ENCODE measurements around the gene PCDH7.

The PCDH7 gene

DNA sequence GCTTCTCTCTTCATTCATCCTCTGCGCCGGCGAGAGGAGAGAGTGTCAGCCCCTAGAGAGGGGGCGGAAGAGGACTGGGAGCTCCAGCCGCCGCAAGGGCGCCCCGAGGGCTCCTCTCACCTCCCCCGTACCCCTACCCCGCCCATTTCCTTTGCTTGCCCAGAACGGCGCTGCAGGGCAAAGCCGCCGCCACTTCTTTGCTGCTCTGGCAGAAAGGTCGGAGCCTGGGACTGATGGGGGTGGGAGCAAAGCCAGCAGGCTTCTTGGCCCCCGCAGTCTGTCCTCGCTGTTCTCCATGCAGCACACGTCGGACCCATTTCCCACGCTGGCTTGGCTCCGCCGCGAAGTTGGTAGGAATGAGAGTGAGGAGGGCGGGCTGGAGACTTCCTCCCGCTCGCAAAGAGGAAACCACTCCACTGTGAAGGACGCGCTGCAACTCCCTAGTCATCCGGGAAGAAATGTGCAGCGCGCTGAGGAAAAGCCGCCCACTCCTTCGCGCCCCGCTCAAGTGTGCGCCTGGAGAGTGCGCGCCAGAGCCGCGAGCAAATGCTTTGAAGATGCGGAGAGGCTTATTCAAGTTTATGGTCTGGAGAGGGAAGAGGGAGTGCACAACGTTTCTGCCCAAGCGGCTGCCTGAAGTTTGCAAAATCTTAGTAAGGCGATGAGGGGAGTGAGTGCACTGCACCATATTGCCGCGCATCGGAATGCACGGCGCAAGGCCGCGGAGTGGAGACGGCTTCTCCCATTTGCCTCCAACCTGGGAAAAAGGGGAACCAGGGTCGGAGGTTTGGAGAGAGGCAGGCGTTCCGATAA, 2.8 kb upstream of the PCDH7 start:
- no peak overlapping the region for H3K9ac ChIP-seq (ENCODE audit: low read length)
- no peak overlapping the region for H3K4me2 ChIP-seq (ENCODE audit: low read length)

GRCh38 chr4:30718021-30718542, 2.1 kb upstream of the PCDH7 start:
- Histone ChIP-seq H3K27me3 (ENCODE audit: insufficient read depth, low read length) (no peaks in the 10 kb centered on the region), H2AFZ (ENCODE audit: low read length) (no peak overlapping the region), H3K36me3 (ENCODE audit: insufficient read depth, low read length) (no peaks in the 10 kb centered on the region), H3K4me1 (ENCODE audit: insufficient read depth, low read length, severe bottlenecking) (no peaks in the 10 kb centered on the region), H4K20me1 (ENCODE audit: insufficient read depth, low read length) (no peaks in the 10 kb centered on the region), H3K9me3 (ENCODE audit: low read length) (no peaks in the 10 kb centered on the region), H3K4me2 (ENCODE audit: low read length) (no peak overlapping the region), H3K27ac (ENCODE audit: low read depth, low read length, poor library complexity, severe bottlenecking) (no peak overlapping the region), H3K9ac (ENCODE audit: low read length) (no peak overlapping the region), H3K9me2 (ENCODE audit: low read depth, low read length) (no peaks in the 10 kb centered on the region), H3K4me3 (ENCODE audit: low read depth, low read length, poor library complexity, severe bottlenecking) (no peak overlapping the region), H3F3A (ENCODE audit: insufficient read depth, low read length) (no peaks in the 10 kb centered on the region), H3K79me2 (ENCODE audit: insufficient read depth, low read length) (no peaks in the 10 kb centered on the region)
- TF ChIP-seq, protein P1, sequence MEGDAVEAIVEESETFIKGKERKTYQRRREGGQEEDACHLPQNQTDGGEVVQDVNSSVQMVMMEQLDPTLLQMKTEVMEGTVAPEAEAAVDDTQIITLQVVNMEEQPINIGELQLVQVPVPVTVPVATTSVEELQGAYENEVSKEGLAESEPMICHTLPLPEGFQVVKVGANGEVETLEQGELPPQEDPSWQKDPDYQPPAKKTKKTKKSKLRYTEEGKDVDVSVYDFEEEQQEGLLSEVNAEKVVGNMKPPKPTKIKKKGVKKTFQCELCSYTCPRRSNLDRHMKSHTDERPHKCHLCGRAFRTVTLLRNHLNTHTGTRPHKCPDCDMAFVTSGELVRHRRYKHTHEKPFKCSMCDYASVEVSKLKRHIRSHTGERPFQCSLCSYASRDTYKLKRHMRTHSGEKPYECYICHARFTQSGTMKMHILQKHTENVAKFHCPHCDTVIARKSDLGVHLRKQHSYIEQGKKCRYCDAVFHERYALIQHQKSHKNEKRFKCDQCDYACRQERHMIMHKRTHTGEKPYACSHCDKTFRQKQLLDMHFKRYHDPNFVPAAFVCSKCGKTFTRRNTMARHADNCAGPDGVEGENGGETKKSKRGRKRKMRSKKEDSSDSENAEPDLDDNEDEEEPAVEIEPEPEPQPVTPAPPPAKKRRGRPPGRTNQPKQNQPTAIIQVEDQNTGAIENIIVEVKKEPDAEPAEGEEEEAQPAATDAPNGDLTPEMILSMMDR (IDR thresholded peaks at IDR 0.05; ENCODE audit: low read length), result no peak
- TF ChIP-seq EZH2 (IDR thresholded peaks at IDR 0.05; ENCODE audit: borderline replicate concordance, low read length), result no peak

More for the DNA sequence above, 2.8 kb upstream of the PCDH7 start:
- H3F3A ChIP-seq (ENCODE audit: insufficient read depth, low read length), result no peaks in the 10 kb centered on the region
- no peaks in the 10 kb centered on the region for H3K4me1 ChIP-seq (ENCODE audit: insufficient read depth, low read length, severe bottlenecking)
- no peak overlapping the region for H3K4me3 ChIP-seq (ENCODE audit: low read depth, low read length, poor library complexity, severe bottlenecking)
- H3K27me3 ChIP-seq (ENCODE audit: insufficient read depth, low read length), result no peaks in the 10 kb centered on the region
- H4K20me1 ChIP-seq (ENCODE audit: insufficient read depth, low read length), result no peaks in the 10 kb centered on the region
- H3K27ac ChIP-seq (ENCODE audit: low read depth, low read length, poor library complexity, severe bottlenecking), result no peak overlapping the region
- H3K9me2 ChIP-seq (ENCODE audit: low read depth, low read length), result no peaks in the 10 kb centered on the region
- TF ChIP-seq, protein P1 (IDR thresholded peaks at IDR 0.05; ENCODE audit: low read length), result no peak
- TF ChIP-seq EZH2 (IDR thresholded peaks at IDR 0.05; ENCODE audit: borderline replicate concordance, low read length), result no peak
- H3K9me3 ChIP-seq (ENCODE audit: low read length), result no peaks in the 10 kb centered on the region
- H3K79me2 ChIP-seq (ENCODE audit: insufficient read depth, low read length), result no peaks in the 10 kb centered on the region
- no peak overlapping the region for H2AFZ ChIP-seq (ENCODE audit: low read length)
- H3K36me3 ChIP-seq (ENCODE audit: insufficient read depth, low read length), result no peaks in the 10 kb centered on the region

GRCh38 chr4:30718641-30719453, 1.3 kb upstream of the PCDH7 start:
- Histone ChIP-seq H3K9ac (ENCODE audit: low read length) (no peak overlapping the region), H3K4me3 (ENCODE audit: low read depth, low read length, poor library complexity, severe bottlenecking) (no peak overlapping the region)

More at GRCh38 chr4:30718641-30719453, 1.3 kb upstream of the PCDH7 start:
- Histone ChIP-seq H4K20me1 (ENCODE audit: insufficient read depth, low read length) (no peaks in the 10 kb centered on the region), H3K4me2 (ENCODE audit: low read length) (no peak overlapping the region), H3K36me3 (ENCODE audit: insufficient read depth, low read length) (no peaks in the 10 kb centered on the region), H2AFZ (ENCODE audit: low read length) (no peak overlapping the region), H3K9me2 (ENCODE audit: low read depth, low read length) (no peaks in the 10 kb centered on the region), H3K9me3 (ENCODE audit: low read length) (no peaks in the 10 kb centered on the region), H3K79me2 (ENCODE audit: insufficient read depth, low read length) (no peaks in the 10 kb centered on the region), H3K4me1 (ENCODE audit: insufficient read depth, low read length, severe bottlenecking) (no peaks in the 10 kb centered on the region), H3K27ac (ENCODE audit: low read depth, low read length, poor library complexity, severe bottlenecking) (no peak overlapping the region), H3K27me3 (ENCODE audit: insufficient read depth, low read length) (no peaks in the 10 kb centered on the region), H3F3A (ENCODE audit: insufficient read depth, low read length) (no peaks in the 10 kb centered on the region)
- TF ChIP-seq, protein P1 (IDR thresholded peaks at IDR 0.05; ENCODE audit: low read length), result no peak
- TF ChIP-seq EZH2 (IDR thresholded peaks at IDR 0.05; ENCODE audit: borderline replicate concordance, low read length), result no peak

Measured in OCI-LY1 (cell line).